Tibial nerve (tissue), 3 donors: ENCODE results near the gene CROCC2.

Experiments used
- POLR2A ChIP-seq, 2 donors: fragments of 450-650 bp; IDR thresholded peaks; one replicate each; pipeline ENCODE4 v1.6.1; 2017; ENCODE audit warnings: antibody characterized with exemption in 2 of 2, mild to moderate bottlenecking in 2 of 2, moderate library complexity in 2 of 2
- TF ChIP-seq, protein P1 (sequence below), 5 experiments: fragments of 200-600 bp in 3 of 5; fragments of 450-650 bp in 2 of 5; sonication (generic) in 3 of 5; IDR thresholded peaks; one replicate each; pipeline ENCODE4 v1.5.1; 2016 to 2019; ENCODE audit warnings: antibody characterized with exemption in 5 of 5, mild to moderate bottlenecking in 3 of 5, moderate library complexity in 2 of 5

DNA sequence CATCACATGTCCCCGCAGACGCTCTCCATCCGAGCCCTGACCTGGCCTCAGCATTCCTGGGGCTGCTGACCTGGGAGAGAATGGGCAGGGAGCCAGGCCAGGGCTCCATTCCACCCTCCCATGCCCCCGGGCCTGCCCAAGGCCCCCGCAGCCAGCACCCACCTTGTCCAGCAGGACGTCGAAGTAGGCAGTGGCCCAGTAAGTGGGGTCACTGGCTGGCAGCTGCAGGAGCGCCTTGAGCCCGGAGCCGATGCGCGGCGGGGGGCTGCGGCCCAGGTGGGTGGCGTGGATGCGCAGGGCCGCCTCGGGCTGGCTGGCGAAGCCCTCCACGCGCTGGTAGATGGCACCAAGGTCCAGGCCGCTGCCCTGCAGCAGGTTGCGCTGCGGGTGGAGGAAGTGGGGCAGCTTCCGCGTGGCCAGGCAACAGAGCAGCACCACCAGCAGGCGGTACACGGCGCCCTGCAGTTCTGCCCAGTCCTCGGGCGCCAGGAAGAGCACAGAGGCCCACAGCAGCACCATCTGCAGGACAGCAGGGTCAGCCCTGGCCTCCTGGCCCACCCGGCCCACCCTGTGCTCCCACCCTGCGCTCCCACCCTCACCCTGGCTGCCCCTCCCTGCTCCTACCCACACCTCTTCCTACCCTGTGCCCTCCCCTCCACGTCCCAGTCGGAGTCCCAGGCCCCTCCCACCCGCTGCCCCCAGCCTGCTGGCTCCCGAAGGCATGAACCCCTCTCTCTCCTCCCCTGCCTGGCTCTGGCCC is 17.8 kb upstream of the CROCC2 start:
- TF ChIP-seq POLR2A (IDR thresholded peaks at IDR 0.05), result no peak
- TF ChIP-seq, protein P1, sequence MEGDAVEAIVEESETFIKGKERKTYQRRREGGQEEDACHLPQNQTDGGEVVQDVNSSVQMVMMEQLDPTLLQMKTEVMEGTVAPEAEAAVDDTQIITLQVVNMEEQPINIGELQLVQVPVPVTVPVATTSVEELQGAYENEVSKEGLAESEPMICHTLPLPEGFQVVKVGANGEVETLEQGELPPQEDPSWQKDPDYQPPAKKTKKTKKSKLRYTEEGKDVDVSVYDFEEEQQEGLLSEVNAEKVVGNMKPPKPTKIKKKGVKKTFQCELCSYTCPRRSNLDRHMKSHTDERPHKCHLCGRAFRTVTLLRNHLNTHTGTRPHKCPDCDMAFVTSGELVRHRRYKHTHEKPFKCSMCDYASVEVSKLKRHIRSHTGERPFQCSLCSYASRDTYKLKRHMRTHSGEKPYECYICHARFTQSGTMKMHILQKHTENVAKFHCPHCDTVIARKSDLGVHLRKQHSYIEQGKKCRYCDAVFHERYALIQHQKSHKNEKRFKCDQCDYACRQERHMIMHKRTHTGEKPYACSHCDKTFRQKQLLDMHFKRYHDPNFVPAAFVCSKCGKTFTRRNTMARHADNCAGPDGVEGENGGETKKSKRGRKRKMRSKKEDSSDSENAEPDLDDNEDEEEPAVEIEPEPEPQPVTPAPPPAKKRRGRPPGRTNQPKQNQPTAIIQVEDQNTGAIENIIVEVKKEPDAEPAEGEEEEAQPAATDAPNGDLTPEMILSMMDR (IDR thresholded peaks at IDR 0.05), result no peak
